Measurements from ENCODE around the gene GPRIN2. TPM values are rescaled to one million over a fixed set of nuclear protein-coding genes. Genes with fewer than 3 reads are reported as not detected.

GPRIN2 gene
- total RNA-seq, 2 donors from 2014 or later: 32.3 to 34.4 TPM

DNA sequence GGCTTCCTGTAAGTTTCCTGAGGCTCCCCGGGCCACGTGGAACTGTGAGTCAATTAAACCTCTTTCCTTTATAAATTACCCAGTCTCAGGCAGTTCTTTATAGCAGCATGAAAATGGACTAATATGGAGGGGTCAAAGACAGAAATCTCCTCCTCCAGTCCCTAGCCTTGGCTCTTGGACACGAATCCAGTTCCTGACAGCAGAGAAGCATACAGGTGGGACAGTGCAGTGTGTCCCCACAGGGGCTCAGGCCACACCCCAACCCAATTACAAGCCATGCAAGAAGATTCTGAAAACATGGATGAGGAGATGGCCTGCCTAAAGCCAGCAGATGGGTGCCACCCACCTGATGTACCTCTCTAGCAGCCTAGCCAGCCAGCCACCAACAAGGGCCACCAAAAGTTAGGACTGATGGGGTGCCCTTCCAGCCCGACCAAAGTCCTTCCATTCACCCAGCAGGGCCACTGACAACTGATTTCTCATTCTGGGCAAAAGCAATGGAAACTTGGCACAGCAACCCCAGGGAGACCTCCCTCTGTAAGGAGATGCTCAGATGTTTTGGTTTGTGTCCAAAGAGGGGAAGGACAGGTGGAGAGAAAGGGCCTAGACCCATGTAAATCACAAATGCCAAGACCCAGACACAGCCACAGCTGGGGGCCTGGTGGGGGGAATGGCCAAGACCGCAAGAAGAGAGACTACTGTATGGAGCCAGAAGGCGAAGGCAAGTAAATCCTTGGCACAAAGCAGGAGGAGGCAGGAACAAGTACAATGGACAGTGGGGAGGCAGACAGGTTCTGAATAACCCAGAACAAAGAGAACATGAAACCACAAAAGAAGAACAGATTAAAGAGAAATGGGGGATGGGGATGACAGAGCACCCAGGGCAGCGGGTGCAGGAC, 13.6 kb downstream of the GPRIN2 start:
- Histone ChIP-seq H3K4me3 (no peak overlapping the region), H3K9me3 (no peaks in the 10 kb centered on the region), H3K27ac (no peak overlapping the region), H3K36me3 (no peaks in the 10 kb centered on the region), H3K4me1 (peaks cover 21% of the 10 kb centered on the region), H3K27me3 (no peaks in the 10 kb centered on the region), H3K9ac (ENCODE audit: low read depth in 2 of 2, low read length in 2 of 2) (no peak overlapping the region)
- intact Hi-C loops (cut with DNase I): no loop called here
- TF ChIP-seq CTCF (IDR thresholded peaks at IDR 0.05): no peak
- DNase-seq: no peak

DNA sequence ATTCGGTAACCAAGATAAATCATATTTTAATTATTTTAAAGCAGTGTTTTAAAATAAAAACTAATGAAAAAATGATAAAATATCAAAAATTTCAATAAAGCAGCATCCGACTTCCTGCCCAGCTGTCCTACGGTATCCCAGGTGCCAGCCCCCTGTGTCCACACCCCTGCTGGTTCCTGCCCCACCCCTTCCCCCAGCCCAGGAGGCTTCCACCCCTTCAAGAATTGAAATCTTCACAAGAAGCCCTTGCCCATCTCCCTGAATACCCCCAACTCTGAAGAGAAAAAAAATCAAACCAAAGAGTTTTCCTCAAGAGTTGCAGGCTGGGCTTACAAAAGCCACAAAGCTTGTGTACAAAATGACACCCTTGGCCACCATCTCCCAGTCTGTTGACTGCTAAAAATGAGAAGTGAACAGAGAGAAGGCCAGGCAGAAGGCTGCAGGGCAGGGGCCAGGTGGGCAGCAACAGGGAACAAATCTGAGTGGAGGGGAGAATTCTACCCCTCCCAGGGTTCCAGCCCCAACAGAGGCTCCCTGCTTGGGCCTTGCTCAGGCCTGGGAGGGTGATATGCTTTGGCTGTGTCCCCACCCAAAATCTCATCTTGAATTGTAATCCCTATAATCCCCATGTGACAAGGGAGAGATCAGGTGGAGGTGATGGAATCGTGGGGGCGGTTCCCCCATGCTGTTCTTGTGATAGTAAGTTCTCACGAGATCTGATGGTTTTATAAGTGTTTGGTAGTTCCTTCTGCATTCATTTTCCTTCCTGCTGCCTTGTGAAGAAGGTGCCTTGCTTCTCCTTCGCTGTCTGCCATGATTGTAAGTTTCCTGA, 14.5 kb downstream of the GPRIN2 start:
- Histone ChIP-seq H3K27ac (no peak overlapping the region), H3K9ac (ENCODE audit: low read depth in 2 of 2, low read length in 2 of 2) (no peak overlapping the region), H3K9me3 (no peaks in the 10 kb centered on the region), H3K27me3 (no peaks in the 10 kb centered on the region), H3K4me3 (no peak overlapping the region), H3K36me3 (no peaks in the 10 kb centered on the region), H3K4me1 (peaks cover 21% of the 10 kb centered on the region)
- no peak for DNase-seq
- intact Hi-C loops (cut with DNase I): no loop called here
- no peak for TF ChIP-seq CTCF (IDR thresholded peaks at IDR 0.05)

GRCh38 chr10:46541017-46541661, 15.3 kb downstream of the GPRIN2 start:
- Histone ChIP-seq H3K9ac (ENCODE audit: low read depth in 2 of 2, low read length in 2 of 2) (no peak overlapping the region), H3K4me1 (peaks cover 21% of the 10 kb centered on the region), H3K4me3 (peak overlapping the region; percentile 13), H3K27ac (peak overlapping the region; percentile 43), H3K9me3 (no peaks in the 10 kb centered on the region), H3K36me3 (no peaks in the 10 kb centered on the region), H3K27me3 (no peaks in the 10 kb centered on the region)
- DNase-seq: peak; percentile 71
- intact Hi-C loops (cut with DNase I): no loop called here
- no peak for TF ChIP-seq CTCF (IDR thresholded peaks at IDR 0.05)

GRCh38 chr10:46540412-46541016, 15.9 kb downstream of the GPRIN2 start:
- Histone ChIP-seq H3K36me3 (no peaks in the 10 kb centered on the region), H3K27me3 (no peaks in the 10 kb centered on the region), H3K27ac (peak overlapping the region; percentile 43), H3K4me3 (no peak overlapping the region), H3K9me3 (no peaks in the 10 kb centered on the region), H3K9ac (ENCODE audit: low read depth in 2 of 2, low read length in 2 of 2) (peak overlapping the region in 1 of 2 donors; percentile 7), H3K4me1 (peaks cover 21% of the 10 kb centered on the region)
- intact Hi-C loops (cut with DNase I): no loop called here
- no peak for DNase-seq
- TF ChIP-seq CTCF (IDR thresholded peaks at IDR 0.05): no peak
